Measurements from ENCODE around the gene GNG12. TPM values are rescaled to one million over a fixed set of nuclear protein-coding genes. Genes with fewer than 3 reads are reported as not detected.

Gene GNG12
- total and polyA plus RNA-seq, 9 of the 15 experiments (the other 6 are each of a cell fraction or from before 2014, with no cell fraction given) = 2.6 to 6.0 (median 4.1) TPM

- TF ChIP-seq NCOA1 (IDR thresholded peaks at IDR 0.05; ENCODE audit: low read depth) = no peak
- TF ChIP-seq ZNF444 (CRISPR knock-in tag; IDR thresholded peaks at IDR 0.05) = no peak
- no peak for TF ChIP-seq CTCFL (IDR thresholded peaks at IDR 0.05; ENCODE audit: borderline replicate concordance, insufficient read depth, low read depth, low read length, poor library complexity, severe bottlenecking)
- TF ChIP-seq RCOR1 (IDR thresholded peaks at IDR 0.05; ENCODE audit: borderline replicate concordance in 1 of 2, low read depth in 2 of 2, low read length in 2 of 2) = peak in 1 of 2 experiments; percentile 56; a peak in 1 of 4 replicates
- TF ChIP-seq ZNF707 (CRISPR knock-in tag; conservative IDR thresholded peaks at IDR 0.05) = no peak
- no peak for TF ChIP-seq ZNF785 (CRISPR knock-in tag; IDR thresholded peaks at IDR 0.05)
- no peak for TF ChIP-seq CREB3L1 (IDR thresholded peaks at IDR 0.05; ENCODE audit: borderline replicate concordance, low read depth)
- TF ChIP-seq THAP12 (CRISPR knock-in tag; IDR thresholded peaks at IDR 0.05) = peak; percentile 97
- TF ChIP-seq USF2 (CRISPR knock-in tag; IDR thresholded peaks at IDR 0.05) = no peak
- TF ChIP-seq ZNF133 (CRISPR knock-in tag; IDR thresholded peaks at IDR 0.05) = no peak
- no peak for TF ChIP-seq ZBTB12 (CRISPR knock-in tag; IDR thresholded peaks at IDR 0.05)
- TF ChIP-seq ZNF79 (CRISPR knock-in tag; IDR thresholded peaks at IDR 0.05; ENCODE audit: low read depth) = no peak
- no peak for TF ChIP-seq HDGF (IDR thresholded peaks at IDR 0.05)
- no peak for TF ChIP-seq RFX5 (IDR thresholded peaks at IDR 0.05; ENCODE audit: low read depth, low read length)
- no peak for TF ChIP-seq NR2C1 (IDR thresholded peaks at IDR 0.05)
- 0 out of 2 replicates have a peak, but pooled peaks have one; percentile 26 for TF ChIP-seq NR2C1 (tag; IDR thresholded peaks at IDR 0.05)
- no peak for TF ChIP-seq ASH1L (IDR thresholded peaks at IDR 0.05; ENCODE audit: borderline replicate concordance, low read depth, partially characterized antibody)
- TF ChIP-seq MCM5 (IDR thresholded peaks at IDR 0.05; ENCODE audit: low read depth) = no peak
- TF ChIP-seq SAP30 (IDR thresholded peaks at IDR 0.05; ENCODE audit: borderline replicate concordance, insufficient read depth, low read depth, low read length, poor library complexity, severe bottlenecking) = no peak
- no peak for TF ChIP-seq BRD4 (IDR thresholded peaks at IDR 0.05)
- TF ChIP-seq RFX7 (CRISPR knock-in tag; IDR thresholded peaks at IDR 0.05) = no peak
Observed at GRCh38 chr1:67685067-67685557, 148.2 kb downstream of the GNG12 start, which contains the start of gene GADD45A (continued).

Measured in K562 (cell line).